BJ (cell line): Measurements from ENCODE around the gene DCBLD2. TPM values are rescaled to one million over a fixed set of nuclear protein-coding genes. Genes with fewer than 3 reads are reported as not detected.

ENCODE experiments used
- CTCF ChIA-PET: fragments of 350-600 bp; formaldehyde crosslinking; extraction: SDS; loops from one replicate; lab custom pipeline; 2021; ENCODE audit warnings: antibody characterized with exemption, inconsistent platforms; lab: Yijun Ruan, JAX
- POLR2A ChIA-PET: fragments of 300-600 bp; sonication (Branson Sonifier 250); formaldehyde crosslinking; extraction: SDS; loops from one replicate; lab custom pipeline; 2021; ENCODE audit warnings: antibody characterized with exemption; lab: Charles Lee
- DNase-seq: peaks from one replicate; pipeline ENCODE4 v3.0.0-alpha.2; 2011; ENCODE audit warnings: low read depth
- H3K27me3 ChIP-seq: 2 replicates; pipeline ENCODE4 v1.6.0; 2011; ENCODE audit warnings: low read length; ENCODE audit not compliant: control insufficient read depth, insufficient read depth
- H3K36me3 ChIP-seq: 2 replicates; pipeline ENCODE4 v1.5.1; 2011; ENCODE audit warnings: low read length; ENCODE audit not compliant: control insufficient read depth, insufficient read depth
- H3K4me3 ChIP-seq: 2 replicates; pipeline ENCODE4 v1.5.1; 2011; ENCODE audit warnings: low read depth, mild to moderate bottlenecking, control low read depth, low read length
- CTCF ChIP-seq: IDR thresholded peaks from 2 replicates; pipeline ENCODE4 v1.5.1; 2011; ENCODE audit warnings: low read depth, mild to moderate bottlenecking, control low read depth, inconsistent platforms, low read length, moderate library complexity; ENCODE audit not compliant: insufficient read depth
- polyA plus RNA-seq: library from polyadenylated mRNA; depleted of rRNA; stranded (reverse); fragments of >200 nt; gene quantifications from 2 replicates; pipeline ENCODE4 v1.2.3, GENCODE V29; 2011

The DCBLD2 gene
- polyA plus RNA-seq, 1 experiment: 28.9 TPM

- H3K36me3 ChIP-seq: peaks cover 2% of the 10 kb centered on the region
- no peak for DNase-seq
- no peaks in the 10 kb centered on the region for H3K27me3 ChIP-seq
- H3K4me3 ChIP-seq: no peak overlapping the region
- CTCF ChIA-PET: interaction anchor here (0.6 to 4.1 kb wide), 2 partner anchors 173 to 179 kb away, joined by 3 to 27 read pairs; no protein-coding TSS in a partner anchor
- POLR2A ChIA-PET: no interaction called here
- TF ChIP-seq CTCF: no peak
Measured at GRCh38 chr3:98821063-98821462, 80.4 kb downstream of the DCBLD2 start.

- peaks cover 2% of the 10 kb centered on the region for H3K36me3 ChIP-seq
- no peaks in the 10 kb centered on the region for H3K27me3 ChIP-seq
- no peak overlapping the region for H3K4me3 ChIP-seq
- no peak for DNase-seq
- ChIA-PET POLR2A (no interaction called here), CTCF (interaction anchor here (0.6 to 9.3 kb wide), 22 partner anchors 10 to 244 kb away, joined by 3 to 168 read pairs (median 4); partner anchors contain the start of genes CPOX and DCBLD2)
- peak; percentile 54; the same call in 1 of the 2 replicates for TF ChIP-seq CTCF
Measured at GRCh38 chr3:98817547-98818041, 83.9 kb downstream of the DCBLD2 start.

- no peaks in the 10 kb centered on the region for H3K27me3 ChIP-seq
- ChIA-PET POLR2A (no interaction called here), CTCF (interaction anchor here (0.8 to 9.3 kb wide), 8 partner anchors 9 to 349 kb away, joined by 3 to 168 read pairs (median 3); partner anchors contain the start of gene CPOX)
- no peak for DNase-seq
- TF ChIP-seq CTCF: no peak
- H3K4me3 ChIP-seq: no peak overlapping the region
- H3K36me3 ChIP-seq: peaks cover 2% of the 10 kb centered on the region
Measured at GRCh38 chr3:98814817-98815420, 86.6 kb downstream of the DCBLD2 start.

GRCh38 chr3:98812851-98813374 is 88.6 kb downstream of the DCBLD2 start:
- ChIA-PET POLR2A (no interaction called here), CTCF (interaction anchor here (0.9 to 9.3 kb wide), 13 partner anchors 14 to 774 kb away, joined by 3 to 168 read pairs (median 5); partner anchors contain the start of gene CPOX)
- DNase-seq: no peak
- Histone ChIP-seq H3K27me3 (no peaks in the 10 kb centered on the region), H3K36me3 (peaks cover 4% of the 10 kb centered on the region), H3K4me3 (no peak overlapping the region)
- TF ChIP-seq CTCF: peak; percentile 45

- peaks cover 8% of the 10 kb centered on the region for H3K36me3 ChIP-seq
- no peak overlapping the region for H3K4me3 ChIP-seq
- no peaks in the 10 kb centered on the region for H3K27me3 ChIP-seq
- TF ChIP-seq CTCF: no peak
- no peak for DNase-seq
- POLR2A ChIA-PET: no interaction called here
- CTCF ChIA-PET: interaction anchor here (0.7 to 9.3 kb wide), 3 partner anchors 209 to 221 kb away, joined by 3 to 135 read pairs (median 6); no protein-coding TSS in a partner anchor
Measured at GRCh38 chr3:98811048-98811447, 90.4 kb downstream of the DCBLD2 start.
